HepG2 (cell line): ENCODE measurements around the gene CCDC117. TPM values are rescaled to one million over a fixed set of nuclear protein-coding genes. Genes with fewer than 3 reads are reported as not detected.

Source experiments
- CBX1 ChIP-seq: IDR thresholded peaks from one replicate; pipeline ENCODE4 v1.6.1; 2016; ENCODE audit warnings: antibody characterized with exemption, low read depth
- KDM1A ChIP-seq: IDR thresholded peaks from 2 replicates; pipeline ENCODE4 v1.6.1; 2016; ENCODE audit warnings: missing compliant biosample characterization
- KDM4B ChIP-seq: sonication (generic); formaldehyde crosslinking; IDR thresholded peaks from 2 replicates; pipeline ENCODE4 v1.4.0; 2020; ENCODE audit warnings: missing genetic modification reagents
- KDM6A ChIP-seq: IDR thresholded peaks from 2 replicates; pipeline ENCODE4 v1.6.1; 2016; ENCODE audit warnings: low read depth
- KIAA2018 ChIP-seq: sonication (generic); formaldehyde crosslinking; IDR thresholded peaks from 2 replicates; pipeline ENCODE4 v1.5.0; 2020; ENCODE audit warnings: mild to moderate bottlenecking, missing genetic modification reagents, borderline replicate concordance
- KLF15 ChIP-seq: sonication (generic); formaldehyde crosslinking; IDR thresholded peaks from 2 replicates; pipeline ENCODE4 v1.8.1; 2023; ENCODE audit warnings: borderline replicate concordance, mild to moderate bottlenecking, inconsistent platforms, missing genetic modification reagents, mixed read lengths
- MED1 ChIP-seq: sonication (generic); formaldehyde crosslinking; IDR thresholded peaks from 2 replicates; pipeline ENCODE4 v1.4.0; 2020; ENCODE audit warnings: missing genetic modification reagents
- MED13 ChIP-seq: sonication (generic); formaldehyde crosslinking; IDR thresholded peaks from 2 replicates; pipeline ENCODE4 v1.5.0; 2020; ENCODE audit warnings: missing genetic modification reagents
- RXRA ChIP-seq: sonication (generic); formaldehyde crosslinking; IDR thresholded peaks from 2 replicates; pipeline ENCODE4 v1.5.1; 2020; ENCODE audit warnings: missing genetic modification reagents
- SNAPC2 ChIP-seq: sonication (generic); formaldehyde crosslinking; IDR thresholded peaks from 2 replicates; pipeline ENCODE4 v1.8.1; 2022; ENCODE audit warnings: mild to moderate bottlenecking, missing genetic modification reagents
- SRY ChIP-seq: sonication (generic); formaldehyde crosslinking; IDR thresholded peaks from 2 replicates; pipeline ENCODE4 v1.8.0; 2022; ENCODE audit warnings: mild to moderate bottlenecking, missing genetic modification reagents
- SSRP1 ChIP-seq: IDR thresholded peaks from 2 replicates; pipeline ENCODE4 v1.6.1; 2016; ENCODE audit warnings: control low read depth
- ZBTB7B ChIP-seq: sonication (generic); formaldehyde crosslinking; IDR thresholded peaks from 2 replicates; pipeline ENCODE4 v1.4.0; 2020; ENCODE audit warnings: missing genetic modification reagents
- ZC3H4 ChIP-seq: sonication (generic); formaldehyde crosslinking; IDR thresholded peaks from 2 replicates; pipeline ENCODE4 v1.4.0; 2020; ENCODE audit warnings: missing genetic modification reagents, borderline replicate concordance
- ZMYM3 ChIP-seq: sonication (generic); formaldehyde crosslinking; IDR thresholded peaks from 2 replicates; pipeline ENCODE4 v1.5.1; 2020; ENCODE audit warnings: mild to moderate bottlenecking, missing genetic modification reagents
- ZNF282 ChIP-seq: fragments of 450-650 bp; IDR thresholded peaks from 2 replicates; pipeline ENCODE4 v1.6.1; 2018; ENCODE audit not compliant: partially characterized antibody
- ZNF331 ChIP-seq: sonication (generic); formaldehyde crosslinking; IDR thresholded peaks from 2 replicates; pipeline ENCODE4 v1.4.0; 2020; ENCODE audit warnings: missing genetic modification reagents
- ZNF468 ChIP-seq: sonication (generic); formaldehyde crosslinking; IDR thresholded peaks from 2 replicates; pipeline ENCODE4 v1.8.0; 2022; ENCODE audit warnings: mild to moderate bottlenecking, moderate library complexity, missing genetic modification reagents
- ZNF530 ChIP-seq: sonication (generic); formaldehyde crosslinking; IDR thresholded peaks from 2 replicates; pipeline ENCODE4 v1.5.0; 2020; ENCODE audit warnings: low read depth, mild to moderate bottlenecking, missing genetic modification reagents
- ZNF747 ChIP-seq: sonication (generic); formaldehyde crosslinking; IDR thresholded peaks from 2 replicates; pipeline ENCODE4 v1.8.1; 2023; ENCODE audit warnings: missing genetic modification reagents, mild to moderate bottlenecking, borderline replicate concordance
- ZNF776 ChIP-seq: sonication (generic); formaldehyde crosslinking; IDR thresholded peaks from 2 replicates; pipeline ENCODE4 v1.4.0; 2020; ENCODE audit warnings: mild to moderate bottlenecking, missing genetic modification reagents
- ZNF800 ChIP-seq: sonication (generic); formaldehyde crosslinking; IDR thresholded peaks from 2 replicates; pipeline ENCODE4 v1.4.0; 2020; ENCODE audit warnings: missing genetic modification reagents
- polyA plus RNA-seq, 8 experiments: library from polyadenylated mRNA; depleted of rRNA in 3 of 8; stranded (reverse) in 7 of 8; unstranded in 1 of 8; fragments of >200 nt; fragmentation: Illumina TruSeq in 4 of 8; extraction: Trizol in 4 of 8; gene quantifications; 2 replicates each; pipeline versions ENCODE4 v1.2.1 to v1.2.3, GENCODE V29; 2011 to 2016; ENCODE audit warnings: low read depth in 4 of 8, missing spikeins in 1 of 8, mixed read lengths in 1 of 8; ENCODE audit not compliant: insufficient read depth in 1 of 8
- total RNA-seq, 5 experiments: library from RNA; depleted of rRNA; stranded (reverse); fragments of >200 nt; fragmentation: Illumina TruSeq; extraction: Trizol; gene quantifications; 2 replicates each; pipeline ENCODE4 v1.2.3, GENCODE V29; 2016; ENCODE audit warnings: low read depth in 1 of 5

The CCDC117 gene
- total and polyA plus RNA-seq, 2 of the 13 experiments (the other 11 are each of a cell fraction or from before 2014, with no cell fraction given) = 12.6 to 34.2 TPM

GRCh38 chr22:28792491-28793383 is 20.2 kb downstream of the CCDC117 start (continued):
- TF ChIP-seq ZNF468 (CRISPR knock-in tag) (no peak), MED13 (no peak), RXRA (peak; percentile 76; the same call in 1 of the 2 replicates), KDM1A (CRISPR knock-in tag) (no peak), KDM6A (no peak), SNAPC2 (CRISPR knock-in tag) (no peak), ZBTB7B (CRISPR knock-in tag) (no peak), SRY (CRISPR knock-in tag) (no peak; the same call in 1 of the 2 replicates), CBX1 (no peak), ZNF282 (no peak), ZNF776 (CRISPR knock-in tag) (no peak), KLF15 (CRISPR knock-in tag) (no peak), MED1 (CRISPR knock-in tag) (peak; percentile 55; the same call in 1 of the 2 replicates), ZC3H4 (CRISPR knock-in tag) (peak; percentile 77; the same call in 1 of the 2 replicates), ZNF530 (no peak), ZNF800 (no peak), ZMYM3 (CRISPR knock-in tag) (0 out of 2 replicates have a peak, but pooled peaks have one; percentile 17), ZNF747 (CRISPR knock-in tag) (no peak), SSRP1 (CRISPR knock-in tag) (peak; percentile 99), KDM4B (CRISPR knock-in tag) (no peak), ZNF331 (CRISPR knock-in tag) (0 out of 2 replicates have a peak, but pooled peaks have one; percentile 28), KIAA2018 (no peak)
